Stimulated activated naive B cell treated with anti-CD40 and anti-IgM and Interleukin-4, amounts not matched to agents 10 μg/mL and 1 μg/mL and 100 μg/mL, for 72 hours (primary cell): ENCODE results near the gene LAMA2.

Source experiments
- ATAC-seq, 2 donors: fragments of 150-1000 bp; cut with Tn5 transposase; replicated peaks; 2 replicates each; pipeline ENCODE4 v1.10.0; 2021; ENCODE audit warnings: moderate library complexity in 1 of 2
- DNase-seq: peaks from one replicate; pipeline ENCODE4 v3.0.0; 2021
- H3K27ac Mint-ChIP-seq: one replicate; pipeline ENCODE4 v1.8.0; 2022; ENCODE audit warnings: mild to moderate bottlenecking, mixed read lengths
- H3K27me3 Mint-ChIP-seq, 2 donors: one replicate each; pipeline ENCODE4 v1.8.0; 2022; ENCODE audit warnings: mixed read lengths in 2 of 2
- H3K36me3 Mint-ChIP-seq, 2 donors: one replicate each; pipeline ENCODE4 v1.8.0; 2022; ENCODE audit warnings: mixed read lengths in 2 of 2, mild to moderate bottlenecking in 1 of 2
- H3K4me1 Mint-ChIP-seq, 2 donors: one replicate each; pipeline ENCODE4 v1.8.0; 2022; ENCODE audit warnings: mixed read lengths in 2 of 2, mild to moderate bottlenecking in 1 of 2
- H3K4me3 Mint-ChIP-seq, 2 donors: one replicate each; pipeline ENCODE4 v1.8.0; 2022; ENCODE audit warnings: mild to moderate bottlenecking in 2 of 2, mixed read lengths in 2 of 2, moderate library complexity in 1 of 2
- H3K9me3 Mint-ChIP-seq, 2 donors: one replicate each; pipeline ENCODE4 v1.8.0; 2022; ENCODE audit warnings: mixed read lengths in 2 of 2, mild to moderate bottlenecking in 1 of 2

LAMA2 gene

GRCh38 chr6:129516787-129517186, 633.8 kb downstream of the LAMA2 start:
- Mint-ChIP-seq H3K27ac (no peak overlapping the region), H3K9me3 (no peaks in the 10 kb centered on the region), H3K27me3 (no peaks in the 10 kb centered on the region), H3K4me3 (no peak overlapping the region), H3K36me3 (no peaks in the 10 kb centered on the region), H3K4me1 (no peaks in the 10 kb centered on the region)
- DNase-seq: no peak
- ATAC-seq: no peak

GRCh38 chr6:129517288-129517687, 634.4 kb downstream of the LAMA2 start:
- no peaks in the 10 kb centered on the region for H3K9me3 Mint-ChIP-seq
- no peak for DNase-seq
- no peak overlapping the region for H3K27ac Mint-ChIP-seq
- no peak for ATAC-seq
- H3K4me1 Mint-ChIP-seq: no peaks in the 10 kb centered on the region
- H3K4me3 Mint-ChIP-seq: no peak overlapping the region
- H3K36me3 Mint-ChIP-seq: no peaks in the 10 kb centered on the region
- H3K27me3 Mint-ChIP-seq: no peaks in the 10 kb centered on the region

GRCh38 chr6:129519750-129520149, 636.8 kb downstream of the LAMA2 start:
- Mint-ChIP-seq H3K4me3 (no peak overlapping the region), H3K9me3 (no peaks in the 10 kb centered on the region), H3K4me1 (no peaks in the 10 kb centered on the region), H3K27ac (no peak overlapping the region), H3K36me3 (no peaks in the 10 kb centered on the region), H3K27me3 (no peaks in the 10 kb centered on the region)
- no peak for DNase-seq
- ATAC-seq: no peak

- H3K4me1 Mint-ChIP-seq: no peaks in the 10 kb centered on the region
- no peak overlapping the region for H3K4me3 Mint-ChIP-seq
- ATAC-seq (no peak), DNase-seq (no peak)
- H3K36me3 Mint-ChIP-seq: no peaks in the 10 kb centered on the region
- no peak overlapping the region for H3K27ac Mint-ChIP-seq
- H3K9me3 Mint-ChIP-seq: no peaks in the 10 kb centered on the region
- H3K27me3 Mint-ChIP-seq: peaks cover 0 to 4% of the 10 kb centered on the region in 2 donors
Observed at GRCh38 chr6:129521946-129522345, 639.0 kb downstream of the LAMA2 start.

GRCh38 chr6:129523816-129524215, 640.9 kb downstream of the LAMA2 start:
- ATAC-seq (no peak), DNase-seq (no peak)
- H3K4me1 Mint-ChIP-seq: no peaks in the 10 kb centered on the region
- no peaks in the 10 kb centered on the region for H3K36me3 Mint-ChIP-seq
- no peak overlapping the region for H3K27ac Mint-ChIP-seq
- peaks cover 0 to 7% of the 10 kb centered on the region in 2 donors for H3K27me3 Mint-ChIP-seq
- no peaks in the 10 kb centered on the region for H3K9me3 Mint-ChIP-seq
- no peak overlapping the region for H3K4me3 Mint-ChIP-seq

GRCh38 chr6:129525055-129525454, 642.1 kb downstream of the LAMA2 start:
- H3K4me3 Mint-ChIP-seq: no peak overlapping the region
- no peaks in the 10 kb centered on the region for H3K4me1 Mint-ChIP-seq

GRCh38 chr6:129534926-129535325, 652.0 kb downstream of the LAMA2 start:
- H3K27ac Mint-ChIP-seq: no peak overlapping the region
- peaks cover 9 to 19% of the 10 kb centered on the region in 2 donors for H3K27me3 Mint-ChIP-seq
- DNase-seq (no peak), ATAC-seq (no peak)
- peaks cover 6 to 7% of the 10 kb centered on the region in 2 donors for H3K9me3 Mint-ChIP-seq
- no peak overlapping the region for H3K4me3 Mint-ChIP-seq
- H3K4me1 Mint-ChIP-seq: no peaks in the 10 kb centered on the region
- peaks cover 0 to 3% of the 10 kb centered on the region in 2 donors for H3K36me3 Mint-ChIP-seq

More at GRCh38 chr6:129525055-129525454, 642.1 kb downstream of the LAMA2 start:
- H3K36me3 Mint-ChIP-seq: no peaks in the 10 kb centered on the region
- no peaks in the 10 kb centered on the region for H3K9me3 Mint-ChIP-seq
- peaks cover under 1 to 11% of the 10 kb centered on the region in 2 donors for H3K27me3 Mint-ChIP-seq
- H3K27ac Mint-ChIP-seq: no peak overlapping the region
- no peak for DNase-seq
- no peak for ATAC-seq

- no peak for ATAC-seq
- no peak overlapping the region for H3K27ac Mint-ChIP-seq
Observed at GRCh38 chr6:129536271-129536670, 653.3 kb downstream of the LAMA2 start.

GRCh38 chr6:129539032-129539431, 656.1 kb downstream of the LAMA2 start:
- Mint-ChIP-seq H3K36me3 (peaks cover 0 to under 1% of the 10 kb centered on the region in 2 donors), H3K9me3 (peaks cover under 1 to 1% of the 10 kb centered on the region in 2 donors), H3K27me3 (peaks cover 1 to 14% of the 10 kb centered on the region in 2 donors), H3K27ac (no peak overlapping the region), H3K4me1 (no peaks in the 10 kb centered on the region), H3K4me3 (no peak overlapping the region)
- no peak for ATAC-seq
- no peak for DNase-seq

More at GRCh38 chr6:129536271-129536670, 653.3 kb downstream of the LAMA2 start:
- peaks cover 4 to 14% of the 10 kb centered on the region in 2 donors for H3K27me3 Mint-ChIP-seq
- H3K4me3 Mint-ChIP-seq: no peak overlapping the region
- H3K36me3 Mint-ChIP-seq: peaks cover 0 to 3% of the 10 kb centered on the region in 2 donors
- H3K9me3 Mint-ChIP-seq: peaks cover 6 to 7% of the 10 kb centered on the region in 2 donors
- no peak for DNase-seq
- no peaks in the 10 kb centered on the region for H3K4me1 Mint-ChIP-seq

- Mint-ChIP-seq H3K36me3 (no peaks in the 10 kb centered on the region), H3K4me3 (no peak overlapping the region), H3K27me3 (peaks cover 0 to 8% of the 10 kb centered on the region in 2 donors), H3K9me3 (no peaks in the 10 kb centered on the region), H3K27ac (no peak overlapping the region), H3K4me1 (no peaks in the 10 kb centered on the region)
- no peak for DNase-seq
- ATAC-seq: no peak
Observed at GRCh38 chr6:129542705-129543104, 659.8 kb downstream of the LAMA2 start.

GRCh38 chr6:129543981-129544380, 661.0 kb downstream of the LAMA2 start:
- H3K27ac Mint-ChIP-seq: no peak overlapping the region
- H3K9me3 Mint-ChIP-seq: no peaks in the 10 kb centered on the region
- H3K27me3 Mint-ChIP-seq: peaks cover 0 to 4% of the 10 kb centered on the region in 2 donors
- no peaks in the 10 kb centered on the region for H3K36me3 Mint-ChIP-seq
- DNase-seq: no peak
- H3K4me3 Mint-ChIP-seq: no peak overlapping the region
- H3K4me1 Mint-ChIP-seq: no peaks in the 10 kb centered on the region
- no peak for ATAC-seq

GRCh38 chr6:129544892-129545612, 662.1 kb downstream of the LAMA2 start:
- DNase-seq (no peak), ATAC-seq (no peak)
- H3K27me3 Mint-ChIP-seq: peaks cover 0 to 4% of the 10 kb centered on the region in 2 donors
- H3K4me1 Mint-ChIP-seq: no peaks in the 10 kb centered on the region
- no peaks in the 10 kb centered on the region for H3K9me3 Mint-ChIP-seq
- no peak overlapping the region for H3K27ac Mint-ChIP-seq
- H3K36me3 Mint-ChIP-seq: no peaks in the 10 kb centered on the region
- no peak overlapping the region for H3K4me3 Mint-ChIP-seq

- H3K36me3 Mint-ChIP-seq: no peaks in the 10 kb centered on the region
- DNase-seq: no peak
- ATAC-seq: no peak
- no peak overlapping the region for H3K27ac Mint-ChIP-seq
- no peaks in the 10 kb centered on the region for H3K9me3 Mint-ChIP-seq
- no peak overlapping the region for H3K4me3 Mint-ChIP-seq
- no peaks in the 10 kb centered on the region for H3K27me3 Mint-ChIP-seq
- no peaks in the 10 kb centered on the region for H3K4me1 Mint-ChIP-seq
Observed at GRCh38 chr6:129546702-129547101, 663.8 kb downstream of the LAMA2 start.

- DNase-seq (no peak), ATAC-seq (no peak)
- Mint-ChIP-seq H3K27ac (no peak overlapping the region), H3K9me3 (no peaks in the 10 kb centered on the region), H3K27me3 (peaks cover 7 to 14% of the 10 kb centered on the region in 2 donors), H3K4me3 (no peak overlapping the region), H3K36me3 (no peaks in the 10 kb centered on the region), H3K4me1 (no peaks in the 10 kb centered on the region)
Observed at GRCh38 chr6:129551486-129551885, 668.5 kb downstream of the LAMA2 start.

- H3K9me3 Mint-ChIP-seq: no peaks in the 10 kb centered on the region
- peaks cover 7 to 14% of the 10 kb centered on the region in 2 donors for H3K27me3 Mint-ChIP-seq
- H3K4me3 Mint-ChIP-seq: no peak overlapping the region
- H3K4me1 Mint-ChIP-seq: no peaks in the 10 kb centered on the region
- no peak overlapping the region for H3K27ac Mint-ChIP-seq
- ATAC-seq: no peak
- no peak for DNase-seq
- no peaks in the 10 kb centered on the region for H3K36me3 Mint-ChIP-seq
Observed at GRCh38 chr6:129552413-129552812, 669.5 kb downstream of the LAMA2 start.
